KMS-11 (cell line): ENCODE results near the gene PLCZ1.

ENCODE experiments used
- H2AFZ ChIP-seq: fragments of 200-600 bp; sonication (generic); 2 replicates; pipeline ENCODE4 v1.6.1; 2016; ENCODE audit warnings: antibody characterized with exemption, mixed run types, low read depth
- H3K27ac ChIP-seq: fragments of 200-600 bp; sonication (generic); 2 replicates; pipeline ENCODE4 v1.6.1; 2016; ENCODE audit warnings: mild to moderate bottlenecking, mixed run types
- H3K27me3 ChIP-seq: fragments of 200-600 bp; sonication (generic); 2 replicates; pipeline ENCODE4 v1.6.1; 2017; ENCODE audit warnings: mild to moderate bottlenecking, low read depth, mixed run types, moderate library complexity; ENCODE audit not compliant: insufficient read depth
- H3K36me3 ChIP-seq: fragments of 200-600 bp; sonication (generic); 2 replicates; pipeline ENCODE4 v1.6.1; 2017; ENCODE audit warnings: mild to moderate bottlenecking, mixed run types; ENCODE audit not compliant: insufficient read depth
- H3K4me1 ChIP-seq: fragments of 200-600 bp; sonication (generic); 2 replicates; pipeline ENCODE4 v1.6.1; 2016; ENCODE audit warnings: mild to moderate bottlenecking, low read depth, mixed run types; ENCODE audit not compliant: poor library complexity, severe bottlenecking
- H3K4me2 ChIP-seq: fragments of 200-600 bp; sonication (generic); 2 replicates; pipeline ENCODE4 v1.7.0; 2016; ENCODE audit warnings: mild to moderate bottlenecking, mixed run types
- H3K4me3 ChIP-seq: fragments of 200-600 bp; sonication (generic); IDR thresholded peaks from 2 replicates; pipeline ENCODE4 v1.6.1; 2017; ENCODE audit warnings: low read depth, low read length, mixed read lengths; ENCODE audit not compliant: insufficient read depth
- H3K79me2 ChIP-seq: fragments of 200-600 bp; sonication (generic); 2 replicates; pipeline ENCODE4 v1.6.1; 2016; ENCODE audit warnings: low read depth, mixed run types; ENCODE audit not compliant: insufficient read depth
- H3K9ac ChIP-seq: fragments of 200-600 bp; sonication (generic); 2 replicates; pipeline ENCODE4 v1.6.1; 2016; ENCODE audit warnings: mild to moderate bottlenecking, mixed run types
- H4K20me1 ChIP-seq: fragments of 200-600 bp; sonication (generic); 2 replicates; pipeline ENCODE4 v1.6.1; 2016; ENCODE audit warnings: mild to moderate bottlenecking, mixed run types; ENCODE audit not compliant: insufficient read depth
- CTCF ChIP-seq: fragments of 200-600 bp; sonication (generic); conservative IDR thresholded peaks from 2 replicates; pipeline ENCODE4 v1.6.1; 2017; ENCODE audit warnings: low read depth, mild to moderate bottlenecking, antibody characterized with exemption, low read length, moderate library complexity, mixed read lengths

Gene PLCZ1

DNA sequence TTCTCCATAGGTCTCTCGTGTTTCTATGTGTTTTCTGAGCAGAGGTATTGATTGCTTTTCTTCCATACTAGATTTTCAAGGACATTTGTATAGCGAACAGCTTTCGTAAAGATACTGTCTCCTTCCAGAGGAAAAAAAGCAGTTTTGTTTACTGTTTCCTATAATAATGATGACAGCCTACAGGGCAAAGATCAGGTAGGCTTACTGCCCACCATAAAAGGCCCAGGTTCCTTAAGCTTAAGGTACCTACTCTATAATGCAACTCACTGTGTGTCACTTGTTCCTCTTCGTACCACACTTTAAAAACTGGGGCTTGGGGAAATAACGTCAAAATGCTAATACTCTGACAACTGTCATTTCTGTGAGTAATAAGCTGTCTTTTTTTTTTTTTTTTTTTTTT lies 6.7 kb downstream of the PLCZ1 start:
- Histone ChIP-seq H3K4me1 (no peaks in the 10 kb centered on the region), H3K9ac (no peak overlapping the region), H3K27me3 (no peaks in the 10 kb centered on the region), H2AFZ (no peak overlapping the region), H3K4me2 (no peak overlapping the region), H4K20me1 (no peaks in the 10 kb centered on the region), H3K27ac (no peak overlapping the region), H3K36me3 (no peaks in the 10 kb centered on the region), H3K4me3 (no peak overlapping the region), H3K79me2 (no peaks in the 10 kb centered on the region)
- TF ChIP-seq CTCF, result no peak

- H3K27ac ChIP-seq, result no peak overlapping the region
- no peak overlapping the region for H3K4me3 ChIP-seq
- no peak overlapping the region for H2AFZ ChIP-seq
- H3K79me2 ChIP-seq, result no peaks in the 10 kb centered on the region
- H3K4me1 ChIP-seq, result no peaks in the 10 kb centered on the region
- no peak overlapping the region for H3K9ac ChIP-seq
- H4K20me1 ChIP-seq, result no peaks in the 10 kb centered on the region
- no peaks in the 10 kb centered on the region for H3K36me3 ChIP-seq
- no peak for TF ChIP-seq CTCF
- H3K27me3 ChIP-seq, result no peaks in the 10 kb centered on the region
- H3K4me2 ChIP-seq, result no peak overlapping the region
Measured at GRCh38 chr12:18723752-18724151, 14.1 kb downstream of the PLCZ1 start.

- no peaks in the 10 kb centered on the region for H3K27me3 ChIP-seq
- H3K36me3 ChIP-seq, result no peaks in the 10 kb centered on the region
- H2AFZ ChIP-seq, result no peak overlapping the region
- no peaks in the 10 kb centered on the region for H4K20me1 ChIP-seq
- no peak for TF ChIP-seq CTCF
- no peaks in the 10 kb centered on the region for H3K79me2 ChIP-seq
- no peak overlapping the region for H3K9ac ChIP-seq
- H3K27ac ChIP-seq, result no peak overlapping the region
- no peaks in the 10 kb centered on the region for H3K4me1 ChIP-seq
- H3K4me3 ChIP-seq, result no peak overlapping the region
- no peak overlapping the region for H3K4me2 ChIP-seq
Measured at GRCh38 chr12:18721452-18721851, 16.4 kb downstream of the PLCZ1 start.

GRCh38 chr12:18720690-18721089 lies 17.1 kb downstream of the PLCZ1 start:
- Histone ChIP-seq H3K9ac (no peak overlapping the region), H3K4me3 (no peak overlapping the region), H3K36me3 (no peaks in the 10 kb centered on the region), H3K27me3 (no peaks in the 10 kb centered on the region), H4K20me1 (no peaks in the 10 kb centered on the region), H3K79me2 (no peaks in the 10 kb centered on the region), H3K4me1 (no peaks in the 10 kb centered on the region), H3K27ac (no peak overlapping the region), H2AFZ (no peak overlapping the region), H3K4me2 (no peak overlapping the region)
- TF ChIP-seq CTCF, result no peak
